DMS114 treated with DMSO at 0.1 percent for 48 hours (cell line): ENCODE data around the gene HEXIM1.

Source experiments
- DNase-seq: peaks from one replicate; lab custom pipeline; 2025; ENCODE audit not compliant: unreplicated experiment; lab: John Stamatoyannopoulos, UW

HEXIM1 gene

DNA sequence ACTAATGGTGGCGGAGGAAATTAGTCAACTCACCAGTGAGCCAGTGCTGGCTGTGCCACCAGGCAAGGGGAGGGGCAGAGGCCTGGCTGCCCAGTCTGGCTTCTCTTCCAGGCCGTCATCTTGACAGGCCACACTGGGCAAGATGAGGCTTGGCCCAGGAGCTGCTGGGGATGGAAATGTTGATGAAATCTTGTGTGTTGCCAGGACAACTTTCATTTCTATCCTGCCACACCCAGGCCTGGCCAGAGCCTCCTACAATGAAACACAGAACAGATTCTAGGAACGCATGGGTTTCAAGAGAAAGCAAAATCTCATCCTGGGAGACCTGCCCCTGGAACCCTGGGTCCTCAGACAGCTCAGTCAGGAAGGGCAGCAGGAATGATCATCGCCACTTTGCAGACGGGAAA lies 22.7 kb downstream of the HEXIM1 start:
- no peak for DNase-seq

DNA sequence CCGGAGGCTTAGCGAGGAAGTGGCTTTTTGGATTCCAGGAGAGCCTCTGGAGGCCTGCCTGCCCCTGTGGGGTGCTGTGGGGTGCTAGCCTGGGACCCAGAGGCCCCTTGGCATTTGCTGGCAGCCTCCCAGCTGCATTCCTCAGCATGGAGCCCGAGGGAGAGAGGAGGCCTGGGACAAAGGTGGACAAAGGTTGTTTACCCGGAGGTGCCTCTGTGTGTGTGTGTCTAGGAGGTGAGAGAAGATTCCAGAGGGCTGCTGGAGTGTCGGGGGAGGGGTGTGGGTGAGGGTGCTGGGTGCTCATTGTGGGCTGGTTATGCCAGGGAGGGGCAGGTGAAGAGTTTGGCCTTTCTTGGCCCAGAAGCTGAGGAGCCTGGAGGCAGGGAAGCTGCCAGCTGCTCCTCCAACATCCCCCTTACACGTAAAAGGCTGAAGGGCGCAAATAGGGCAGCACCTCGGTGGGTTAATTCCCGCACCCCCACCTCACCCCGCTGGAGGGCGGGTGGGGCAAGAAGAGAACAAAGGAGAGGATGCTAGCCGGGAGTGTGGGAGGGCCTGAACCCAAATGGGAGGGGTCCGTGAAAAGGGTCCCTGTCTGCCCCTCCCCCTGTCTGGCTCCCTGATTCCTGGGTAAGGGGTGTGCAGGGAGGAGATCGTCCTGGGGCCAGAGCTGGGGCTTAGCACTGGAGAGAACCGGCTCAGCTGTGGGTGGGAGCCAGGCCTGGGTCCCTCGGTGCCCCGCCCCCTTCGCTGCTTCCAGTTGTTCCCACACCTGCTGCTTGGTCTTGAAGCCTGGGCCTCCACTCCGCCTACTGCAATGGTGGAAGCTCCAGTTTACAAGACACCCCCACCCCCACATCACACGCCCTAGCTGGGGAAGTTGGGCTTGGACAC lies 23.3 kb downstream of the HEXIM1 start:
- no peak for DNase-seq

DNA sequence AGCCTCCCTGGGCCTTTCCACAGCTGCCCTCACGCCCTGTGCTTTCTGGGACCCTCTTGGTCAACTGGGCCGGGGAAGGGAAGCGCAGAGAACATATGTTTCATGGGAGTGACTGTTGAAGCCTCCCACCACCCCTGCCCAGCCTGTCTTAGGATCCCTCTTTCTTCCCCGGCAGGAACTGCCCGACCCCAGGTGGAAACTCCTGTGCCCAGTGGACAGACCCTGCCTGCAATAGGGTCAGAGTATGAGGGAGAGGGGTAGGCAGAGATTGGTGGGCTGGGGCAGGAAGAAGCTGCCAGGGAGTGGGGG lies 23.9 kb downstream of the HEXIM1 start:
- DNase-seq = no peak

DNA sequence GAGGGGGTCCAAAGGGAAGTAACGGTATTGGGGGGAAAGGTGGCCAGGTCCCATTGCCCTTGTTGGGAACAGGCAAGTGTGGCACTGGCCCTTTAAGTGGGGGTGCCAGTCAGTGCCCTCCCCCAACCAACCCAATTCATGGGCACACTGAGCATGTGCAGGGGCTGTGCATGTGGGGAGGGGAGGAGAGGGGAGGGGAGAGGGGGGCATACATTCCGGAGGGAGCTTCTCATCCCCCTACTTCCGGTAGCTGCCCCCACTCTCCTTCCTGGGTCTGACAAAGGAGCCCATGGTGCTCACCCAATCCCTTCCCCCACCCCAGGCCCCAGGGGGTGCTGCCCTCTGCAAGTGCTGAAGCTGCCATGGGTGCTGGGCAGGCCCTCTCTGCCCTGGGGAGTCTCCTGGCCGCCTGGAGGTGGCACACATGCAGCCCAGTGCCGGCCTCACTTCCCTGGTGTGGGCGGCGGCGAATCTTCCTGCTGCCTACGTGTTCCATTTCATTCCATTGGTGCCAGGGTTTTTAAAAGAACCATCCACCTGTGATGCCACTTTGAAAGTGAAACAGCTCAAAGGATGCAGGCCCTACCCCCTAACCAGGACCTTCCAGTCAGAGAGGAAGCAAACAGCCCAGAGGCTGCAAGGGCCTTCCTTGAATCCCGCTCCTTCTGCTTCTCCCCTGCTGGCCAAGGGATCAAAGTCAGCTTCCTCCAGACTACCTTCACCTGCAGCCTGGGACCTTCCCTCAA lies 24.4 kb downstream of the HEXIM1 start:
- no peak for DNase-seq

DNA sequence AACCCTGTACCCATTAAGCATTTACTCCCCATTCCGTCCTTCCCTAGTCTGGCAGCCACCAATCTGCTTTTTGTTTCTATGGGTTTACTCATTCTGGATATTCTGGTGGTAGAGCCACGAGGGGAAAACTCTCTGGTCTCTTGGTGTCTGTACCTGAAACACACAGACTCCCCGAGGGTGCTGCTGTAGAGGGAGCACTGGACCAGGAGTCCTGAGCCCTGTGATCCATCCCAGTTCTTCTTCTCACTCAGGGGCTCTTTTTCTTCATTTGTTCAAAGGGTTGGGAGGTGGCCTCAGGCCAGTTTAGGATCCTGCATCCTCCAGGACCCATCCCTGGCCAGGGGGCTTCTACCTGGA lies 27.5 kb downstream of the HEXIM1 start:
- DNase-seq = no peak

DNA sequence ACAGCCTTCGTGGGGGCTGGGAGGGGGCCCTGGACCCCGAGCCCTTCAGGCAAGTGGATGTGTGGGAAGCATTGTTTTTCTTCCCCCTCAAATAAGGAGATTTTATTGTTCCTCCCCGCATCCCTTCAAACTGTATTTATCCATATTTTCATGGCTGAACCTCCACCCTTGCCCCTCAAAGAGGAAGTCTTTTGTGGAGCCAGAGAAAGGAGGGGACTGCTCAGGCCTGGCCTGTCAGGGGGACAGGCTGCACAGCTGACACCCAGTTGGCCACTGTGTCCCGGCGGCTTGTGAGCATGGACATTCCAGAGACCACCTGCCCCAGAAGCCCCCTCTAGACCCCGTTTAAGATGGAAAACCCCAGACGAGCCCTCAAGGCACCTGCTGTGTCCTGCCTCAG lies 29.3 kb downstream of the HEXIM1 start:
- no peak for DNase-seq

DNA sequence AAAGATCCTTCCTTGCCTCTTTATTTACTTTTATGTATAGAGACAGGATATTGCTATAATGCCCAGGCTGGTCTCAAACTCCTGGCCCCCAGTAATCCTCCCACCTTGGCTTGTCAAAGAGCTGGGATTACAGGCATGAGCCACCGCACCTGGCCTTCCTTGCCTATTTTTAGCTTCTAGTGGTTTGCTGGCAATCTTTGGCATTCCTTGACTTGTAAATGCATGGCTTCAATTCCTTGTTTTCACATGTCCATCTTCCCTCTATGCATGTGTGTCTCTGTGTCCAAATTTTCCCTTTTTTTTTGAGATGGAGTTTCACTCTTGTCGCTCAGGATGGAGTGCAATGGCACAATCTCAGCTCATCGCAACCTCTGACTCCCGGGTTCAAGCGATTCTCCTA lies 35.9 kb downstream of the HEXIM1 start:
- no peak for DNase-seq

DNA sequence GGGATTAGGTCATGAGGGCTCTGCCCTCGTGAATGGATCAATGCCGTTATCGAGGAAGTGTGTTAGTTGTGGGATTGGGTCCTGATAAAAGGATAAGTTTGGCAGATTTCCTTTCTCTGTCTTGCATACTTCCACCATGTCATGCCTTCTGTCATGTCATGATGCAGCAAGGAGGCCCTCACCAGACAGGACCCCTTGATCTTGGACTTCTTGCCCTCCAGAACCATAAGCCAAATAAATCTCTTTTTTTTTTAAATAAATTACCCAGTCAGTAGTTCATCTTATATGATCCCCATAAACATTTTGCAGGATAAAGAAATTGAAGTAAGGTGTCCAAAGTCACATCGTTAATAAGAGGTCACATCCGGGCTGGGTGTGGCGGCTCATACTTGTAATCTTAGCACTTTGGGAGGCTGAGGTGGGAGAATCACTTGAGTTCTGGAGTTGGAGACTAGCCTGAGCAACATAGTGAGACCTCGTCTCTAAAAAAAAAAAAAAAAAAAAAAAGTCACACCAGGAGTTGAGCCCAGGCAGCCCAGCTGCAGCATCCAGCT lies 38.6 kb downstream of the HEXIM1 start:
- DNase-seq = no peak

DNA sequence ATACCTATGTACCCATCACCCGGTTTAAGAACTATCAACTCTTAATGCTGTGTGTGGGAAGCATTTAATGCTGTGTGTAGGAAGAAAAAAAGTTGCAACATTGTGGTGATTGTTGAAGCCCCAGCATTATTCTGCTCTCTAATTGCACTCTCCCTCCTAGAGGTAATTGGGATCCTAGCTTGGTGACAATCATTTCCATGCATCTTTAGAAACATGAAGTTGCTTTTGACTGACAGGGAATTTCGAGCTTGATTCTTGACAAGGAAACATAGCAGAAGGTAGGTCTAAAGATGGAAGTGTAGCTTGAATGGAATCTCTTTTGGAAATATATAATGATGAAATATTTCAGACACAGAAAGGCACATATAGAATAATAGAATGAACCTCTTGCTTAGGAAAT lies 40.7 kb downstream of the HEXIM1 start:
- DNase-seq = no peak

DNA sequence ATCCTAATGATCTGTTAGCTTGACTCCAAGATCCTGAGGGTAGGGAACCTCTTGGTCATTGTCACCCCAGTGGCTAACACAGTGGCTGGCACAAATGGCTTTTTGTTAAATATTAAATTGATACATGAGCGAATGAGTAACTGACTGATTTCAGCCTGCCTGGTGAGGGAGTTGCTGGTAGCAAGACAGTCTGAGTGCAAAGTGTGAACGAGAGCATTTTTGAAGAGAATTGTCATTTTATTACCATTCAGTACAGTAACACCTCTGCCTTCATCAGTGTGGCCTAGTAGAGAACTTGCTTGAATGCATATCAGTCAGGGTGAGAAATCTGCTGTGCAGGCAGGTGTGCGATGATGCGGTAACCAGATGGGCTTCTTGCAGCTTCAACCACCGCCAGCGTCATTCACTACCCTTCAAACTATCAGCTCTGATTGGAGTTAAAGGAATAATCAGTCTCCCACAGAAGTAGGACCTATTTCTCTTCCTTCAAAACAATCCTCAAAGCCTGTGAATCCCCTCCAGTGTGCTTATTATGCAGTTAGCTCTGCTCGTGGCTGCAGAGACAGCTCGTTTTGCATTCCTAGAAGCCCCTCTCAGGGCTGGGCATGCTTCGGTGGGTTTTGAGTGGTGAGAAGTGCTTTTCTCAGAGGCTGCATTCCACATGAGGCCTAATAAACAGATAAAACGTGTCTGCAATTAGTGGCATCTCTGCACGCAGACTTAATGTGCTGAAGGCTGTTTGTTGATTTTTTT lies 42.4 kb downstream of the HEXIM1 start:
- no peak for DNase-seq

DNA sequence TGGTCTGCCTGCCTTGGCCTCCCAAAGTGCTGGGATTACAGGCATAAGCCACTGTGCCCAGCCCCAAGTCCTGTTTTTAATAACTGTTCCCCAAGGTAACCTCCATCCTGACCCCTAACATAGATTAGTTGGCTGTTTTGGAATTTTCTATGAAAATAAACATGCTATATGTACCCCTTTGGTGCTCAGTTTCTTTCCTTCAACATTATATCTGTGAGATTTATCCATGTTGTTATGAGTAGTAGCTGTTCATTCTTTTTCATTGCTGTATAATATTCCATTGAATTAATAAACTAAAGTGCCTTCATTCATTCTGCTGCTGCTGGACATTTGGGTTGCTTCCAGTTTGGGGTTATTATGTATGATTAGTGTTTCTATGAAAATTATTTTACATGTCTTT lies 47.1 kb downstream of the HEXIM1 start:
- no peak for DNase-seq

DNA sequence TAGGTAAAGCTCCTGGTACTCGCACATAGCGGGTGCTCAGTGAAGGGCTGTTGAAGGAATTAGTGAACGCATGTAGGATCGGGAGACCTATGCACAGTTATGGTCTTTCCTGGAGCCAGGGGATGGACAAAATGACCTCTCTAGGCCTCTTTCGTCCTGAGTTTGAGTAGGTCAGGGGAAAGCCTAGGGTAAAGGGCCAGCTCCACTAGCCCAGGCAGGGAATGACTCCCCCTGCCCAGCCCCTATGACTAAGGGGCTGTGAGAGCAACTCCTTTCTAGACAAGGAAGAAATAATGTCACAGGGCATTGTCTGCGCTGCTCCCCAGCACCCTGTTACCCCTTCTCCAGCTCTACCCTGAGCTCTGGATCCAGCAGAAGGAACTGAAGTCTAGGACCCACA lies 48.8 kb downstream of the HEXIM1 start:
- no peak for DNase-seq

DNA sequence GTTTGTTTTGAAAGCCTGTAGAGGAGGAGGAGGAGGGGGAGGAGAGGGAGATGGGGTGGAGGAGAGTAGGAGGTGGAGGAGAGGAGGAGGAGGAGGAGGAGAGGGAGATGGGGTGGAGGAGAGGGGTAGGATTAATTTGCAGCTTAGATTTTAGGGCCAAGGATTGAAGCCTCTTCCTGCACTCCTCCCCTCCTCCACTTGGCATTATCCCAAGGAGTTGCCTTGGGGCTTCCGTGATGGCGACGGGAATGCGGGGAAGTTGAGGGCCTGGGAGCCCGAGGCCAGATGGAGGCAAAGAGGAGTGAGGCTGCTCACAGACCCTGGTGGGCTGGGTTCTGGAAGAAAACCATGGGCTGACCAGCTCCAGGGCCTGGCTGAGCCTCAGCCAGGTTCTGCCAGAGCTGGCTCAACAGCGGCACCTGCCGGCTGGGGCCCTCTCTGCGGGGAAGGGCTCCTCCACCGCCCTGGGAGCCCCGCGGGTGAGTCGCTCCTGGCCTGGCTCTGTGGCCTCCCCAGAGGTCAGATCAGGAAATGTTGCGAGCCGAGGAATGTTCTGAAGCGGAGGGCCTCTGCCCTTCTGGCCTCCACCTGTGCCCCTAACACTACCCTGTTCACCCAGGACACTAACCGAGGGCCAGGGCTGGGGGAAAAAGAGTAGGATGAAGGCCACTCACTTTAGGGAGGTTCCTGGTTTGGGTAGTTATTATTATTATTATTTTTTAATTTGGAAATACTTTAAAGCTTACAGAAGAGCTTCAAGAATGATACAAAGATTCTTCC lies 49.5 kb downstream of the HEXIM1 start:
- peak; percentile 74 for DNase-seq

DNA sequence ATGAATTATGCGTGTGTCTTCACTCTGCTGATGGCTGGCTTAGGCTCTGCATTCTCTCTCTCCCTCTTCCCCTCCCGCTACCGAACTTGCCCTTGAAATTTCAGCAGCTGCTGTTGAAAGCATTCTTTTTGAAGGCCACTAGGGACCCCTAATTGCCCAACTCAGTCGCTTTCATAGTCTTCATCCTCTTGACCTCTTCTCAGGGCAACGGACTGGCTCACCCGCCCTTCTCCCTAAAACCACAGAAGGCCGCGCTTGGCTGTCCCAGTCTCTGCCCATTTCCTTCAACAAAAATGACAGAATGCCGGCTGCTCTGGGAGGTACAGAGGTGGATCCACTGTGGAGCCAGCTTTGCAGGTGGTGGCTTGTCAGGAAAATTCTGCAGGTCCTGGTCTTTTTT lies 52.4 kb downstream of the HEXIM1 start:
- DNase-seq = no peak

DNA sequence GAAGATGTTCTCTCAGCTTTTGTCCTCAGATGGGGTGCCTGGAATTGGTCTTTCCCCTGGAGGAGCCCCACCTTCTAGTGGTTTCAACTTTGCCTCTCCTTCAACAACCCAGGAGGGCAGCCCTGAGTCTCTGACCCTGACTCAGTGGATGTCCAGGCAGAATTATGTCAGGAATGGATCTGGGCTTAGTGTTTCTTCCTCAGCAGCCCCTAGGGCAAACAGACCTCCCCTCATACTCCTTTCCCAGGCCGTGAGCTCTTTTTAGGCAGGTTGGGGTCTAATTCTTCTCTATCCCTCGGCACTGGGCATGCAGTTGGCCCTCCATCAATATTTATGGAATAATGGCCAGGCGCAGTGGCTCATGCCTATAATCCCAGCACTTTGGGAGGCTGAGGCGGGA lies 53.2 kb downstream of the HEXIM1 start:
- no peak for DNase-seq
